H1 (cell line): Measurements from ENCODE around the gene TBL2. TPM values are rescaled to one million over a fixed set of nuclear protein-coding genes. Genes with fewer than 3 reads are reported as not detected.

ENCODE experiments used
- CTCF ChIA-PET: fragments of 300-600 bp; sonication (Branson Sonifier 250); formaldehyde crosslinking; loops from one replicate; lab custom pipeline; 2021; ENCODE audit not compliant: partially characterized antibody; lab: Charles Lee
- POLR2A ChIA-PET: fragments of 300-600 bp; sonication (Branson Sonifier 250); formaldehyde crosslinking; loops from one replicate; lab custom pipeline; 2021; ENCODE audit warnings: inconsistent platforms; ENCODE audit not compliant: partially characterized antibody; lab: Charles Lee
- DNase-seq, 2 experiments: peaks; one replicate each; pipeline versions ENCODE4 v3.0.0 to v3.0.0-alpha.2; 2010 to 2022; ENCODE audit warnings: low spot score in 2 of 2, low read depth in 1 of 2, mixed read lengths in 1 of 2
- FAIRE-seq: peaks from 2 replicates; lab custom pipeline; 2011; peaks lifted over from hg19 to GRCh38; lab: Jason Lieb, UNC
- H2AFZ ChIP-seq: 2 replicates; pipeline ENCODE4 v1.8.1; 2012; ENCODE audit warnings: low read length, inconsistent platforms
- H2AK5ac ChIP-seq: 2 replicates; pipeline ENCODE4 v1.6.1; 2013; ENCODE audit warnings: low read depth, low read length
- H2BK120ac ChIP-seq: replicated peaks from 2 replicates; pipeline ENCODE3; 2013; ENCODE audit warnings: low read depth, low read length, inconsistent platforms
- H2BK12ac ChIP-seq: 2 replicates; pipeline ENCODE4 v1.6.1; 2013; ENCODE audit warnings: low read depth, low read length
- H2BK15ac ChIP-seq: 2 replicates; pipeline ENCODE4 v1.6.1; 2013; ENCODE audit warnings: low read length
- H2BK20ac ChIP-seq: 2 replicates; pipeline ENCODE4 v1.6.1; 2013; ENCODE audit warnings: low read length
- H2BK5ac ChIP-seq: 2 replicates; pipeline ENCODE4 v1.6.1; 2013; ENCODE audit warnings: low read depth, low read length
- H3K14ac ChIP-seq: 2 replicates; pipeline ENCODE4 v1.6.1; 2013; ENCODE audit warnings: inconsistent platforms; ENCODE audit not compliant: insufficient read length
- H3K18ac ChIP-seq: 2 replicates; pipeline ENCODE4 v1.6.1; 2013; ENCODE audit warnings: low read length; ENCODE audit errors: extremely low read depth
- H3K23ac ChIP-seq: 2 replicates; pipeline ENCODE4 v1.6.1; 2013; ENCODE audit warnings: inconsistent platforms; ENCODE audit not compliant: insufficient read length
- H3K23me2 ChIP-seq: 2 replicates; pipeline ENCODE4 v1.6.1; 2013; ENCODE audit warnings: low read depth, low read length
- H3K27ac ChIP-seq: 2 replicates; pipeline ENCODE4 v1.6.1; 2011; ENCODE audit warnings: low read depth, low read length, inconsistent platforms
- H3K27me3 ChIP-seq, 4 experiments: replicated peaks in 1 of 4; 1 replicate in 1 of 4; 2 replicates in 3 of 4; pipeline versions ENCODE4 v1.6.1 to v1.8.1; 2011 to 2013; ENCODE audit warnings: low read length in 3 of 4, mild to moderate bottlenecking in 3 of 4, inconsistent platforms in 2 of 4, mixed read lengths in 2 of 4, moderate library complexity in 1 of 4; ENCODE audit not compliant: control insufficient read depth in 3 of 4, insufficient read depth in 3 of 4; ENCODE audit errors: extremely low read depth in 1 of 4
- H3K36me3 ChIP-seq, 4 experiments: 2 replicates each; pipeline versions ENCODE4 v1.6.1 to v1.8.1; 2011 to 2013; ENCODE audit warnings: mild to moderate bottlenecking in 4 of 4, low read length in 3 of 4, moderate library complexity in 2 of 4, control low read depth in 1 of 4, inconsistent platforms in 1 of 4; ENCODE audit not compliant: insufficient read depth in 4 of 4, control insufficient read depth in 2 of 4
- H3K4ac ChIP-seq: replicated peaks from 2 replicates; pipeline ENCODE3; 2013; ENCODE audit warnings: low read length, low read depth, mixed read lengths, inconsistent platforms; ENCODE audit not compliant: insufficient read length
- H3K4me1 ChIP-seq, 4 experiments: replicated peaks in 1 of 4; 1 replicate in 1 of 4; 2 replicates in 3 of 4; pipeline versions ENCODE4 v1.6.1 to v1.8.1; 2011 to 2013; ENCODE audit warnings: low read length in 3 of 4, inconsistent platforms in 2 of 4, mixed read lengths in 1 of 4; ENCODE audit not compliant: insufficient read depth in 4 of 4, control insufficient read depth in 3 of 4
- H3K4me2 ChIP-seq, 2 experiments: 2 replicates each; pipeline versions ENCODE4 v1.6.1 to v1.8.1; 2011 to 2013; ENCODE audit warnings: low read depth in 2 of 2, low read length in 2 of 2, control low read depth in 1 of 2, inconsistent platforms in 1 of 2, mild to moderate bottlenecking in 1 of 2; ENCODE audit not compliant: insufficient read depth in 1 of 2
- H3K4me3 ChIP-seq, 4 experiments: fragments of 200-600, 300-600 bp in 1 of 4; sonication (generic), shearing (Covaris generic), sonication (Bioruptor Twin) in 1 of 4; 2 replicates each; pipeline versions ENCODE4 v1.5.1 to v1.8.1; 2011 to 2016; ENCODE audit warnings: low read length in 4 of 4, low read depth in 3 of 4, control low read depth in 2 of 4, inconsistent platforms in 2 of 4, mild to moderate bottlenecking in 2 of 4, mixed read lengths in 1 of 4, moderate library complexity in 1 of 4; ENCODE audit not compliant: insufficient read depth in 2 of 4; ENCODE audit errors: extremely low read depth in 1 of 4
- H3K56ac ChIP-seq: replicated peaks from 2 replicates; pipeline ENCODE3; 2013; ENCODE audit warnings: low read depth, mild to moderate bottlenecking, mixed read lengths, low read length, inconsistent platforms; ENCODE audit not compliant: insufficient read length
- H3K79me1 ChIP-seq: 2 replicates; pipeline ENCODE4 v1.6.1; 2013; ENCODE audit warnings: low read depth, low read length, control low read depth
- H3K79me2 ChIP-seq, 2 experiments: 2 replicates each; pipeline versions ENCODE4 v1.6.1 to v1.8.1; 2012 to 2013; ENCODE audit warnings: low read length in 2 of 2, mild to moderate bottlenecking in 2 of 2, inconsistent platforms in 1 of 2; ENCODE audit not compliant: insufficient read depth in 2 of 2, control insufficient read depth in 1 of 2
- H3K9ac ChIP-seq, 4 experiments: replicated peaks in 1 of 4; 1 replicate in 1 of 4; 2 replicates in 3 of 4; pipeline versions ENCODE4 v1.6.1 to v1.8.1; 2011 to 2013; ENCODE audit warnings: low read depth in 3 of 4, low read length in 3 of 4, control low read depth in 2 of 4, mild to moderate bottlenecking in 2 of 4, moderate library complexity in 2 of 4, inconsistent platforms in 1 of 4; ENCODE audit errors: extremely low read depth in 1 of 4
- H3K9me3 ChIP-seq, 2 experiments: 2 replicates each; pipeline versions ENCODE4 v1.6.1 to v1.8.1; 2012 to 2013; ENCODE audit warnings: mild to moderate bottlenecking in 2 of 2, moderate library complexity in 2 of 2, control low read depth in 1 of 2, inconsistent platforms in 1 of 2, low read depth in 1 of 2, low read length in 1 of 2, mixed read lengths in 1 of 2; ENCODE audit not compliant: insufficient read depth in 2 of 2
- H4K20me1 ChIP-seq, 2 experiments: replicated peaks in 1 of 2; 2 replicates each; pipeline versions ENCODE3 to v1.8.1; 2011 to 2013; ENCODE audit warnings: inconsistent platforms in 2 of 2, low read length in 2 of 2, mild to moderate bottlenecking in 1 of 2; ENCODE audit not compliant: insufficient read depth in 2 of 2, control insufficient read depth in 1 of 2
- H4K5ac ChIP-seq: 2 replicates; pipeline ENCODE4 v1.6.1; 2013; ENCODE audit warnings: low read length, low read depth, mixed read lengths, inconsistent platforms; ENCODE audit not compliant: insufficient read length
- H4K8ac ChIP-seq: 2 replicates; pipeline ENCODE4 v1.8.0; 2013; ENCODE audit warnings: mild to moderate bottlenecking, moderate library complexity, low read length, inconsistent platforms; ENCODE audit not compliant: insufficient read depth; ENCODE audit errors: extremely low read depth
- H4K91ac ChIP-seq: replicated peaks from 2 replicates; pipeline ENCODE3; 2013; ENCODE audit warnings: low read length, mixed read lengths, inconsistent platforms; ENCODE audit not compliant: insufficient read length
- ASH2L ChIP-seq: fragments of 200-600, 300-600 bp; sonication (generic); IDR thresholded peaks from one replicate; pipeline ENCODE4 v1.7.1; 2017; ENCODE audit warnings: low read length
- CEBPB ChIP-seq: IDR thresholded peaks from 2 replicates; pipeline ENCODE4 v1.6.1; 2012; ENCODE audit warnings: low read depth, low read length
- CHD2 ChIP-seq: IDR thresholded peaks from 2 replicates; pipeline ENCODE4 v1.6.1; 2012; ENCODE audit warnings: low read length, improper control_type of control experiment
- PHF8 ChIP-seq: fragments of 200-600 bp; sonication (generic); conservative IDR thresholded peaks from 2 replicates; pipeline ENCODE4 v1.7.1; 2012; ENCODE audit warnings: low read depth, mild to moderate bottlenecking, inconsistent platforms, low read length, moderate library complexity
- WGBS, 2 experiments: shearing (Covaris generic) in 1 of 2; methylation state at CpG; one replicate each; pipeline versions ENCODE4 v1.1.6 to v1.1.7; 2013 to 2015; ENCODE audit warnings: low lambda C conversion rate in 2 of 2, mixed read lengths in 2 of 2, inconsistent platforms in 1 of 2, low coverage in 1 of 2, missing lambda C conversion rate in 1 of 2; ENCODE audit not compliant: insufficient replicate concordance in 2 of 2, insufficient coverage in 1 of 2, insufficient read length in 1 of 2; ENCODE audit errors: extremely low coverage in 1 of 2, missing lambda C conversion rate in 1 of 2; 5-methylcytosine and 5-hydroxymethylcytosine counted together
- polyA plus RNA-seq, 7 experiments: library from polyadenylated mRNA; depleted of rRNA in 3 of 7; stranded (reverse) in 5 of 7; unstranded in 2 of 7; fragments of >200 nt in 5 of 7; fragments of 200-250 nt in 2 of 7; gene quantifications; 1 replicate in 5 of 7; 2 replicates in 1 of 7; 4 replicates in 1 of 7; pipeline versions ENCODE4 v1.2.1 to v1.2.3, GENCODE V29; 2011 to 2013; ENCODE audit warnings: missing spikeins in 2 of 7, mixed read lengths in 2 of 7
- total RNA-seq: library from RNA; stranded (reverse); fragmentation: NEBNext Ultra II Directional; extraction: Animal tissue kit (Norgen Biotek cat#: 25700); gene quantifications from 2 replicates; pipeline ENCODE4 v1.2.1, GENCODE V29; 2021

Gene TBL2
- total and polyA plus RNA-seq, 2 of the 8 experiments (the other 6 are each of a cell fraction or from before 2014, with no cell fraction given), result 25.8 to 29.7 TPM

DNA sequence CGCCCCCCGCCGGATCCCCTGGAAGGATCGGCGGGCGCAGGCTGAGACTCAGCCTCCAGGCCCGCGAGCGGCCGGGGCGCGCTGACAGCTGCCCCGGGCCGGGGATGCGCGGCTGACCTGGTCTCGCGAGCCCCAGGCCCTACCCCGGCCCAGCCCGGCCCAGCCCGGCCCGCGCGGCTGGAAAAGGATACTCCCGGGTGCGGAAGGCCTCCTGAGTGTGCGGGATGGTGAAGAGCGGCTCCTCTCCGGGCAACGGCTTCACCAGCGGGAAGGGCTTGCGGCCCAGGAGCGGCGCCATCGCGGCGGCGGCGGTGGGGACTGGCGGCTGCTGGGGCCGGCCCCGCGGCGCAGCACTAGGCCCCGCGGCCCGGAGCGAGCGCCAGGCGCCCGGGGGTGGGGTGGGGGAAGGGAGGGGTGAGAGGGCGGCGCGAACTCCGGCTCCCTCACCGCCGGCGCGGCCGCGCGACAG is 56.7 kb downstream of the TBL2 start:
- Histone ChIP-seq H2BK15ac (no peak overlapping the region), H3K4ac (no peak overlapping the region), H2BK120ac (no peak overlapping the region), H2AK5ac (no peak overlapping the region), H4K91ac (peak overlapping the region; percentile 85), H3K9ac (peak overlapping the region; percentile 82 to 99 (median 92)), H3K14ac (no peak overlapping the region), H2BK5ac (peak overlapping the region; percentile 93), H4K8ac (peak overlapping the region; percentile 98), H3K27me3 (no peaks in the 10 kb centered on the region), H3K79me2 (peaks cover 41 to 49% of the 10 kb centered on the region in 2 experiments), H4K5ac (peak overlapping the region; percentile 97), H3K4me2 (peak overlapping the region; percentile 65 to 69), H3K23me2 (peaks cover 6% of the 10 kb centered on the region), H2AFZ (no peak overlapping the region), H3K79me1 (no peaks in the 10 kb centered on the region), H3K4me1 (peaks cover 0 to 5% (median 2%) of the 10 kb centered on the region in 4 experiments; a peak in 2 of 7 replicates), H3K9me3 (no peaks in the 10 kb centered on the region), H3K23ac (no peak overlapping the region), H2BK12ac (no peak overlapping the region), H3K27ac (peak overlapping the region; percentile 96), H3K56ac (no peak overlapping the region), H3K36me3 (peaks cover 0 to 27% (median 8%) of the 10 kb centered on the region in 4 experiments; a peak in 3 of 8 replicates), H3K18ac (peak overlapping the region; percentile 71; the same call in 1 of the 2 replicates), H2BK20ac (no peak overlapping the region), H4K20me1 (peaks cover 7 to 13% of the 10 kb centered on the region in 2 experiments), H3K4me3 (peak overlapping the region; percentile 79 to 91 (median 82))
- POLR2A ChIA-PET, result interaction anchor here (0.8 to 6.0 kb wide), 32 partner anchors 8 to 307 kb away, joined by 3 to 55 read pairs (median 4); partner anchors contain the start of genes ABHD11, BCL7B and TBL2
- WGBS, 2 experiments, result 0% methylated on average over 30 of the region's 62 CpGs; no CpG with 5 or more reads in 1 of the 2 experiments
- TF ChIP-seq ASH2L (peak; percentile 3), CHD2 (0 out of 2 replicates have a peak, but pooled peaks have one; percentile 27), PHF8 (peak; percentile 66), CEBPB (no peak)
- FAIRE-seq (no peak), DNase-seq (peak in 1 of 2 experiments; percentile 75)
- CTCF ChIA-PET, result interaction anchor here (1.0 to 1.6 kb wide), 3 partner anchors 37 to 213 kb away, joined by 3 to 4 read pairs (median 3); no protein-coding TSS in a partner anchor
